Osteocyte (in vitro differentiated cells): Measurements from ENCODE around the gene AP3S2. TPM values are rescaled to one million over a fixed set of nuclear protein-coding genes. Genes with fewer than 3 reads are reported as not detected.

ENCODE experiments used
- DNase-seq: peaks from one replicate; pipeline ENCODE4 v3.0.0; 2021; ENCODE audit warnings: mixed read lengths; ENCODE audit not compliant: unreplicated experiment; ENCODE audit errors: extremely low spot score
- H3K27ac Mint-ChIP-seq: one replicate; pipeline ENCODE4 v1.8.0; 2021; ENCODE audit warnings: mild to moderate bottlenecking, mixed read lengths; ENCODE audit not compliant: unreplicated experiment
- H3K27me3 Mint-ChIP-seq: one replicate; pipeline ENCODE4 v1.8.0; 2021; ENCODE audit warnings: mixed read lengths; ENCODE audit not compliant: unreplicated experiment
- H3K36me3 Mint-ChIP-seq: one replicate; pipeline ENCODE4 v1.8.0; 2021; ENCODE audit warnings: mixed read lengths; ENCODE audit not compliant: unreplicated experiment
- H3K4me1 Mint-ChIP-seq: one replicate; pipeline ENCODE4 v1.8.0; 2021; ENCODE audit warnings: mixed read lengths; ENCODE audit not compliant: unreplicated experiment
- H3K4me3 Mint-ChIP-seq: one replicate; pipeline ENCODE4 v1.8.0; 2021; ENCODE audit warnings: mild to moderate bottlenecking, moderate library complexity, mixed read lengths; ENCODE audit not compliant: unreplicated experiment
- H3K9me3 Mint-ChIP-seq: one replicate; pipeline ENCODE4 v1.8.0; 2021; ENCODE audit warnings: mixed read lengths; ENCODE audit not compliant: unreplicated experiment
- CTCF ChIP-seq: fragments of 200-600 bp; sonication (generic); IDR thresholded peaks from 2 replicates; pipeline ENCODE4 v1.5.0; 2021; ENCODE audit warnings: antibody characterized with exemption, mild to moderate bottlenecking, moderate library complexity
- total RNA-seq: library from RNA; stranded (reverse); gene quantifications from 2 replicates; pipeline ENCODE4 v1.2.1, GENCODE V29; 2021

The AP3S2 gene
- total RNA-seq, 1 donor from 2014 or later = 26.9 TPM

GRCh38 chr15:89848970-89849292, 44.9 kb downstream of the AP3S2 start:
- Mint-ChIP-seq H3K4me1 (peaks cover 50% of the 10 kb centered on the region), H3K4me3 (no peak overlapping the region), H3K36me3 (peaks cover 39% of the 10 kb centered on the region), H3K9me3 (no peaks in the 10 kb centered on the region), H3K27me3 (no peaks in the 10 kb centered on the region), H3K27ac (peak overlapping the region; percentile 76)
- no peak for TF ChIP-seq CTCF
- DNase-seq = no peak

- peaks cover 30% of the 10 kb centered on the region for H3K36me3 Mint-ChIP-seq
- H3K27me3 Mint-ChIP-seq = no peaks in the 10 kb centered on the region
- TF ChIP-seq CTCF = no peak
- no peaks in the 10 kb centered on the region for H3K9me3 Mint-ChIP-seq
- DNase-seq = no peak
- H3K4me1 Mint-ChIP-seq = peaks cover 50% of the 10 kb centered on the region
- H3K4me3 Mint-ChIP-seq = no peak overlapping the region
- H3K27ac Mint-ChIP-seq = peak overlapping the region; percentile 86
These were observed 46.7 kb downstream of the AP3S2 start for GRCh38 chr15:89847101-89847500.

DNA sequence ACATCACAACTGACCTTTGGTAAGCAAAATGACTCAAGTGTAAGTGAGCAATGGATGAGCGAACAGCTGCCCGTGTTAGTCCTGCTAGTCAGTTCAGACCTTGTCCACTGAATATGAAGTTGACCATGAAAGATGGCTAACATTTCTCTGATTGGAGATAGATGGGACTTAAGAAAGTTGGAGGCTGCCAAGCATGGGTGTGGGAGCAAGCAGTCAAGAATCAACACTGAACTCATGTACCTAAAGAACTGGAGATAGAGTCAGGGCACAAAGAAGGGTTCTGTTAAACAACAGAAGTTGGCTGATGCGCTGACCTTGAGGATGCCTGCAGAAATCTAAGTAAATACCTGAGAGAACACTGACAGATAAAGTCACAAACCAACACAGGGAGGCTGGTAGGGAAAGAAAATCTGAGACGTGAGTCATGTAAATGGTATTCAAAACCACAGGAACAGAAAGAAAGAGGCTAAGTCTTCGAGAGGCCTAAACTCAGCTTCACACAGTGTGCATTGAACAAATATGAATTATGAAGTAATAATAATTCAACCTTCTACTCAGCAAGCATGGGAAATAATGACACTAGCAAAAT, 48.4 kb downstream of the AP3S2 start:
- Mint-ChIP-seq H3K27ac (peak overlapping the region; percentile 86), H3K4me3 (no peak overlapping the region), H3K36me3 (peaks cover 35% of the 10 kb centered on the region), H3K4me1 (peaks cover 51% of the 10 kb centered on the region), H3K27me3 (no peaks in the 10 kb centered on the region), H3K9me3 (no peaks in the 10 kb centered on the region)
- no peak for TF ChIP-seq CTCF
- DNase-seq = no peak

- H3K4me1 Mint-ChIP-seq = peaks cover 47% of the 10 kb centered on the region
- H3K27me3 Mint-ChIP-seq = no peaks in the 10 kb centered on the region
- H3K4me3 Mint-ChIP-seq = no peak overlapping the region
- H3K36me3 Mint-ChIP-seq = peaks cover 27% of the 10 kb centered on the region
- H3K27ac Mint-ChIP-seq = peak overlapping the region; percentile 27
- DNase-seq = no peak
- H3K9me3 Mint-ChIP-seq = no peaks in the 10 kb centered on the region
- TF ChIP-seq CTCF = no peak
These were observed 51.8 kb downstream of the AP3S2 start for GRCh38 chr15:89841962-89842361.

GRCh38 chr15:89841306-89841705, 52.5 kb downstream of the AP3S2 start:
- no peak overlapping the region for H3K4me3 Mint-ChIP-seq
- H3K4me1 Mint-ChIP-seq = peaks cover 53% of the 10 kb centered on the region
- peaks cover 27% of the 10 kb centered on the region for H3K36me3 Mint-ChIP-seq
- no peak for DNase-seq
- H3K27me3 Mint-ChIP-seq = no peaks in the 10 kb centered on the region
- H3K27ac Mint-ChIP-seq = no peak overlapping the region
- H3K9me3 Mint-ChIP-seq = no peaks in the 10 kb centered on the region
- TF ChIP-seq CTCF = no peak
